AG09309 (cell line): Measurements from ENCODE around the gene PDAP1.

Source experiments
- DNase-seq: peaks from one replicate; pipeline ENCODE4 v3.0.0-alpha.2; 2010; ENCODE audit warnings: low read depth
- H3K4me3 ChIP-seq: 2 replicates; pipeline ENCODE4 v1.5.1; 2011; ENCODE audit warnings: mild to moderate bottlenecking, low read depth, low read length, moderate library complexity; ENCODE audit not compliant: control insufficient read depth
- TF ChIP-seq, protein P1 (sequence below): IDR thresholded peaks from 2 replicates; pipeline ENCODE4 v1.5.1; 2011; ENCODE audit warnings: mild to moderate bottlenecking, low read depth, low read length, inconsistent platforms; ENCODE audit not compliant: insufficient read depth, control insufficient read depth; ENCODE audit errors: missing control alignments

PDAP1 gene

DNA sequence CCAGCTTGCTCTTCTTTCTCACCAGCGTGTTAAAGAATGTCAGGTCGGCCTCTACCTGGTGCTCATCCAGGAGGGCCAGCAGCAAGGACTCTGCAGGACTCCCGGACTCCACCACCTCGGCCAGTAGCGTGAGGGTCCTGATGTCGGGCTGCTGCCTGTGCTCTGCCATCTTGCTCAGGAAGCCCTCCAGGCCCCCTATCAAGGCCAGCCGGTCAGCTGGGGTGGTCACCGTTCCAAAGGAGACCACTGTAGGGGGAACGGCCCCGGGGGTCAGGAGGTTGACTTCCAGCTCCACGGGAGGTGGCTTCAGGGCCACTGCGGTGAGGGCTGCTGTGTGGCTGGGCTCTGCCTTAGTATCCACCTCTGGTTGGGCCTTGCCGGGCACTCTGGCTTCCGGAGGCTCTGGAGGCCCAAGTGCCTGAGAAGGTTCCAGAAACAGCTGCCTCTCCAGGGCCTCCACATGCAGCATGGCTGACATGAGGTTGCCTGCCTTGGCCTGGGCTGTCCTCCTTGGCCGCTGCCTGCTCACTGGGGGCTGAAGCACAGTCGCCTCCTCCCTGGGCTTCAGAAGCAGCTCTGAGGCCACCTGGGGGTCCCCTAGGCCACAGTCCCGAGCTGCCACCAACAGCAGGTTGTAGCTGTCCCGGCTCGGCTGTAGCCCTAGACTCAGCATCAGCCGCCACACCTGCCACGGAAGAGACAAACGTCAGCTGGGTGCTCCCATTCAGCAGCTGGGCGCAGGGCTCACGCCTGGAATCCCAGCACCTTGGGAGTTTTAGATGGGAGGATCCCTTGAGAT is 16.7 kb upstream of the PDAP1 start:
- no peak overlapping the region for H3K4me3 ChIP-seq
- TF ChIP-seq, protein P1, sequence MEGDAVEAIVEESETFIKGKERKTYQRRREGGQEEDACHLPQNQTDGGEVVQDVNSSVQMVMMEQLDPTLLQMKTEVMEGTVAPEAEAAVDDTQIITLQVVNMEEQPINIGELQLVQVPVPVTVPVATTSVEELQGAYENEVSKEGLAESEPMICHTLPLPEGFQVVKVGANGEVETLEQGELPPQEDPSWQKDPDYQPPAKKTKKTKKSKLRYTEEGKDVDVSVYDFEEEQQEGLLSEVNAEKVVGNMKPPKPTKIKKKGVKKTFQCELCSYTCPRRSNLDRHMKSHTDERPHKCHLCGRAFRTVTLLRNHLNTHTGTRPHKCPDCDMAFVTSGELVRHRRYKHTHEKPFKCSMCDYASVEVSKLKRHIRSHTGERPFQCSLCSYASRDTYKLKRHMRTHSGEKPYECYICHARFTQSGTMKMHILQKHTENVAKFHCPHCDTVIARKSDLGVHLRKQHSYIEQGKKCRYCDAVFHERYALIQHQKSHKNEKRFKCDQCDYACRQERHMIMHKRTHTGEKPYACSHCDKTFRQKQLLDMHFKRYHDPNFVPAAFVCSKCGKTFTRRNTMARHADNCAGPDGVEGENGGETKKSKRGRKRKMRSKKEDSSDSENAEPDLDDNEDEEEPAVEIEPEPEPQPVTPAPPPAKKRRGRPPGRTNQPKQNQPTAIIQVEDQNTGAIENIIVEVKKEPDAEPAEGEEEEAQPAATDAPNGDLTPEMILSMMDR: no peak
- no peak for DNase-seq

GRCh38 chr7:99422625-99423024 is 14.2 kb upstream of the PDAP1 start:
- TF ChIP-seq, protein P1: no peak
- H3K4me3 ChIP-seq: no peak overlapping the region
- DNase-seq: no peak

DNA sequence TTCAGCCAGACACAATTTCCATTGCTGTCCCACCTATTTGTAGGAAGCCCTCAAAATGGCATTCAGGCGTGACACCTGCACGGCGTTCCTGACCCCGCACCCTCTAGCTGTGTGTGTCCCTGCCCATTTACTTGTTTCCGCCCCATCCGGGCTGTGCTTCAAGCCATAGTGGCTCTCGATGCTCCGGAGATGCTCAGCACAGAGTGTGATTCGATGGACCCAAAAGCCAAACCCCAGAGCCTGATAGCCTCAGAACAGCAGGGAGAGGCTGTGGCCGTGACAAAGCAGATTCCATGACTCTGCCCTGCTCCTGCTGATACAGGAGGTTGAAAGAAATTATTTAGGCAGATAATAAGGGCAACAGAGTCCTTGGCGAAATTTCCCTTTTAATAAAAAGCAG is 13.8 kb upstream of the PDAP1 start:
- DNase-seq: no peak
- TF ChIP-seq, protein P1: no peak
- H3K4me3 ChIP-seq: no peak overlapping the region

- no peak for DNase-seq
- H3K4me3 ChIP-seq: no peak overlapping the region
- TF ChIP-seq, protein P1: no peak
These were observed 12.6 kb upstream of the PDAP1 start for GRCh38 chr7:99420986-99421385.

DNA sequence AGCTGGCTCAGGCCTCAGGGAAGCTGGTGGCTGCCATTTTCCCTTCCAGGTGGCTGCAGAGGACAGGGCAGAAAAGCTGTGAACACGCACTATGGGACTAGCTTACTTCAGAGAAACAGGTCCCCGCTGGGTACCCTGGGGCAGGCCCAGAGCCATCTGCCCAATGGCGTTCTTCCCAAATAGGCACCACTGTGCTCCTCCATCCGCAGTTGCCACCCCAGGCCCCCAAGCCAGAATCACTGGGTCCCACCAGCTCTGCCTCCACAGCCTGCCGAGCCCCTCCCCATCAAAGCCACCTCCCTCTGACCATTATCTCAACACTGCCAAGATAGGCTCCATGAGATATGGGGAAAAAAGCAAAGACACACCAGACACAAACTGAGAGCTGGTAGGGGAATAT is 11.8 kb upstream of the PDAP1 start:
- TF ChIP-seq, protein P1: no peak
- no peak overlapping the region for H3K4me3 ChIP-seq
- DNase-seq: no peak

DNA sequence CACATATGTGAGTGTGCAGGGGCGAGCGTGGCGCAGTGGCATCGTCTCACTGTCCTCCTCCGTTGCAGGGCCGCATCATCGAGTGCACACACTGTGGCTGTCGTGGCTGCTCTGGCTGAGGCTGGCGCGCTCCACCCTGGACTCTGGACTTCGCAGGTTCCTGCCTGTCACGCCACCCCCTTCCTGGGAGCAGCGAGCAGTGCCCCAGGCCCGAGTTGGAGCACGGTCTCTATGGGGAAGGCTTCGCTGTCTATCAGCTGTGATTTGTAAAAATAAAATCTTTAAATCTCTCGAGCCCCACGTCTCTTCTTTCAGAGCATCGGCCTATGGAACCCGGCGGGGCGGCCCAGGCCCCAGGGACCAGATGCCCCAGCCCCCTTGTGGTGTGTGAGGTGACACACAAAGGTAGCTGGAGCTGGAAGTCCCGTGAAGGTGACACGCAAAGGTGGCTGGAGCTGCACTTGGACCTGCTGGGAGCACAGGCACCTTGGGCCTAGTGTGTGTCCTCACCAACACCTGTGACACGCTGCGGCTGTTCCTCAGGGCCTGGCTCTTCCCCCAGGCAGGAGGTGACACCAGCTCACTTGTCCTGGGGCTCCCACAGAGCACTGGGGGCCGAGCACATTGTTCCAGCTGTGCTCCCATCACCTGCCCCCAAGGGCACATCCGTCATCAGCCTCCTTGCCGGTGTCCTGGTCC is 11.1 kb upstream of the PDAP1 start:
- TF ChIP-seq, protein P1: no peak
- DNase-seq: no peak
- no peak overlapping the region for H3K4me3 ChIP-seq
